ENCODE results near the gene FGD3. TPM values are rescaled to one million over a fixed set of nuclear protein-coding genes. Genes with fewer than 3 reads are reported as not detected.

The FGD3 gene
- total RNA-seq, 6 donors from 2014 or later, result 14.0 to 45.1 (median 22.3) TPM

DNA sequence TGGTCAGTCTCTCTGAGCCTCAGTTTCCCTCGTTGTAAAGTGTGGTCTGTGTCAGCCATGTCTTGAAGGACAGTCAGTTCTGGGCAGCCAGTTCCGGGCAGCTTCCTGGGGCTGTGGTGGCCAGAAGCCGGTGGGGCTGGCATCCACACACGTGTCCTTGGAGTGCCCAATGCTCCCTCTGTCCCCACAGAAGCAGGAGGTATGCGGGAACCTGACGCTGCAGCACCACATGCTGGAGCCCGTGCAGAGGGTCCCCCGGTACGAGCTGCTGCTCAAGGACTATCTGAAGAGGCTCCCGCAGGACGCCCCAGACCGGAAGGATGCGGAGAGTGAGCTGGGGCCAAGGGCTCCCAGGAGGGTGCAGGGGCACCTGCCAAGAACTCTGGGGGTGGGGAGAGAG lies 62.7 kb downstream of the FGD3 start:
- ATAC-seq (ENCODE audit: low FRiP score in 2 of 2), result no peak
- H3K4me3 ChIP-seq, result no peak overlapping the region
- H3K27ac ChIP-seq, result no peak overlapping the region
- H3K27me3 ChIP-seq, result no peaks in the 10 kb centered on the region
- no peak for DNase-seq
- no peak for TF ChIP-seq POLR2A (IDR thresholded peaks at IDR 0.05)
- no peak for TF ChIP-seq POLR2AphosphoS5 (IDR thresholded peaks at IDR 0.05)
- TF ChIP-seq, protein P1, sequence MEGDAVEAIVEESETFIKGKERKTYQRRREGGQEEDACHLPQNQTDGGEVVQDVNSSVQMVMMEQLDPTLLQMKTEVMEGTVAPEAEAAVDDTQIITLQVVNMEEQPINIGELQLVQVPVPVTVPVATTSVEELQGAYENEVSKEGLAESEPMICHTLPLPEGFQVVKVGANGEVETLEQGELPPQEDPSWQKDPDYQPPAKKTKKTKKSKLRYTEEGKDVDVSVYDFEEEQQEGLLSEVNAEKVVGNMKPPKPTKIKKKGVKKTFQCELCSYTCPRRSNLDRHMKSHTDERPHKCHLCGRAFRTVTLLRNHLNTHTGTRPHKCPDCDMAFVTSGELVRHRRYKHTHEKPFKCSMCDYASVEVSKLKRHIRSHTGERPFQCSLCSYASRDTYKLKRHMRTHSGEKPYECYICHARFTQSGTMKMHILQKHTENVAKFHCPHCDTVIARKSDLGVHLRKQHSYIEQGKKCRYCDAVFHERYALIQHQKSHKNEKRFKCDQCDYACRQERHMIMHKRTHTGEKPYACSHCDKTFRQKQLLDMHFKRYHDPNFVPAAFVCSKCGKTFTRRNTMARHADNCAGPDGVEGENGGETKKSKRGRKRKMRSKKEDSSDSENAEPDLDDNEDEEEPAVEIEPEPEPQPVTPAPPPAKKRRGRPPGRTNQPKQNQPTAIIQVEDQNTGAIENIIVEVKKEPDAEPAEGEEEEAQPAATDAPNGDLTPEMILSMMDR (IDR thresholded peaks at IDR 0.05), result no peak
- no peak for TF ChIP-seq EP300 (IDR thresholded peaks at IDR 0.05)
- H3K9me3 ChIP-seq, result no peaks in the 10 kb centered on the region
- whole genome bisulfite sequencing, 2 donors, result 86 to 93% methylated on average over 6 to 13 of the region's 13 CpGs
- peaks cover 0 to 60% (median 29%) of the 10 kb centered on the region in 4 donors for H3K36me3 ChIP-seq
- peaks cover 0 to 4% (median 2%) of the 10 kb centered on the region in 4 donors for H3K4me1 ChIP-seq

DNA sequence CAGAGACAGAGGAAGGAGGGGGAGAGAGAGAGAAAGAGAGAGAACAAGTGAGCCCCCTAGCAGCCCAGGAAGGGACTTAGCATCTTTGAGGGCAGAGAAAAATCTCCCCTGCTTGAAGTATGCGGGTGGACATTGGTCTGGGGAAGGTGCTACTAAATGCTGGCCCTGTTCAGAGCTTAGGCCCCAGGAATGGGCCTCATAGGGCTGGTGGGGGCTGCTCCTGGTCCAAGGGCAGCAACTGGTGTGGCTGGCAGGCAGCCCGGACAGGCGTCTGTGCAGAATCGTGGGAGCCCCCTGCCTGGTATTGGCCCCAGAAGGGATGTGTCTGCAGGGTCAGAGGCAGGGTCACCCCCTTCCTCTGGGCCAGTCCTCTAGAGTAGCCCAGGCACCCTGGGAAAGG lies 63.4 kb downstream of the FGD3 start:
- TF ChIP-seq POLR2A (IDR thresholded peaks at IDR 0.05) (no peak), POLR2AphosphoS5 (IDR thresholded peaks at IDR 0.05) (no peak), EP300 (IDR thresholded peaks at IDR 0.05) (no peak)
- TF ChIP-seq, protein P1 (IDR thresholded peaks at IDR 0.05), result no peak
- DNase-seq, result no peak
- H3K36me3 ChIP-seq, result peaks cover 0 to 58% (median 31%) of the 10 kb centered on the region in 4 donors

DNA sequence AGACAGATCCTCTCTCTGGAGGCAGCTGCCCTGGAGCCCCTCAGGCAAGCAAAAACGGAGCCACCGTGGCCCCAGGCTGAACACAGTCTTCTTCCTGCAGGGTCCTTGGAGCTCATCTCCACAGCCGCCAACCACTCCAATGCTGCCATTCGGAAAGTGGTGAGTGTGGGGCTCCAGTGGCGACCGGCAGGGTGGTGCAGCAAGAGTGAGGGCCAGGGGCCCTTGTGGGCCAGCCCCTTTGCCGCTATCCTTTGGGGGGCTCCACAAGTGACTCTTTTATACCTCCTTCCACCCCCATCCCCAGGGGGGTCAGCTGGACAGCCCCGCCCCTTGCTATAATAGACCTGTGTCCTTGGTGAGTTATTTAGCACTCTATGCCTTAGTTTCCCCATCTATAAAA lies 63.8 kb downstream of the FGD3 start:
- Histone ChIP-seq H3K4me3 (no peak overlapping the region), H3K4me1 (peaks cover 0 to 4% (median 2%) of the 10 kb centered on the region in 4 donors), H3K27ac (no peak overlapping the region), H3K27me3 (no peaks in the 10 kb centered on the region), H3K9me3 (no peaks in the 10 kb centered on the region), H3K36me3 (peaks cover 0 to 56% (median 31%) of the 10 kb centered on the region in 4 donors)
- DNase-seq (no peak), ATAC-seq (ENCODE audit: low FRiP score in 2 of 2) (peak in 1 of 2 donors; percentile 8)
- WGBS, 2 donors, result 89 to 100% methylated on average over 1 to 7 of the region's 8 CpGs
- TF ChIP-seq POLR2AphosphoS5 (IDR thresholded peaks at IDR 0.05), result no peak
- TF ChIP-seq EP300 (IDR thresholded peaks at IDR 0.05), result no peak
- TF ChIP-seq POLR2A (IDR thresholded peaks at IDR 0.05), result no peak
- TF ChIP-seq, protein P1 (IDR thresholded peaks at IDR 0.05), result no peak

More for the DNA sequence above, 63.4 kb downstream of the FGD3 start:
- H3K27ac ChIP-seq, result no peak overlapping the region
- WGBS, 2 donors, result 79 to 84% methylated on average over 1 to 4 of the region's 4 CpGs
- H3K9me3 ChIP-seq, result no peaks in the 10 kb centered on the region
- peaks cover 0 to 4% (median 2%) of the 10 kb centered on the region in 4 donors for H3K4me1 ChIP-seq
- peak in 1 of 2 donors; percentile 7 for ATAC-seq (ENCODE audit: low FRiP score in 2 of 2)
- no peak overlapping the region for H3K4me3 ChIP-seq
- no peaks in the 10 kb centered on the region for H3K27me3 ChIP-seq

DNA sequence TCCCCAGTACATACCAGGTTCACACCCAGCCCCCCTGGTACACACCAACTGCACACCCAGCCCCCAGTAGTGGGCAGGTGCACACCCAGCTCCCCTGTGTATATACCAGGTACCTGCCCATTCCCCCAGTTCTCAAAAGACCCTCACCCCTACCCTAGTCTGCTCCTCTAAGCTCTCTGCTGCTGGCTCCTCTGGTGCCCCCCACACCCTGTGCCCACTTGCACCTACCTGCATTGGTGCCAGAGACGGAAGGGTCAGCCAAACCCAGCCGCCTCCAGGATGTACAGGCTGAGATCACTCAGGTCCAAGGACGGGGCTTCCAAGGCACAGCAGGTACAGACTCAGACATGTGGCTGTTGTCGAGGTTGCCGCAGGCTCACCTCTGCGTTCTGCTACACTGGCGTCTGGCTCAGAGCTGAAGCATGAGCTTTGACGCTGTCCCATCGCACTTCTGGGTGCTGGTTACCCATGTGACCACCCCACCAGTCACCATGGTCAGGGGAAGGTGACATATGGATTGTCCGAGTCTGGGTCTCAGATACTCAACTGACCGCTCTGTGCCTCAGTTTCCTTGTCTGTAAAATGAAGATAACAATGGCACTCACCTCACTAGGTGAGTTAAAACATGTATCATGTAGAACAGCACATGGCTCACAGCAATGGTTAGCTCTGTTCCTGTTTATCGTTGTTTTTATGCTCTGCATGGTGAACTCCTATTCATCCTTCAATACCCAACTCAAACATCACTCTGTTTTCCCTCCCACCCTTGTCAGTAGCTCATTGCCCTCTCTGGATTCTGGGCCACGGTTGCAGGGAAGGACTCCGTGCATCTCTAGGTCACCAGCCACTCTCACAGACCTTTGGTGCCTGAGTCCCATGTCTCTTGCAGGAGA lies 65.9 kb downstream of the FGD3 start:
- Histone ChIP-seq H3K27ac (no peak overlapping the region), H3K27me3 (no peaks in the 10 kb centered on the region), H3K9me3 (no peaks in the 10 kb centered on the region), H3K4me3 (no peak overlapping the region), H3K36me3 (peaks cover 0 to 42% (median 28%) of the 10 kb centered on the region in 4 donors), H3K4me1 (peaks cover 0 to 4% (median 1%) of the 10 kb centered on the region in 4 donors)
- DNase-seq (peak in 1 of 2 donors; percentile 17), ATAC-seq (ENCODE audit: low FRiP score in 2 of 2) (no peak)
- WGBS, 2 donors, result 93 to 95% methylated on average over 8 to 14 of the region's 14 CpGs
- TF ChIP-seq POLR2AphosphoS5 (IDR thresholded peaks at IDR 0.05) (no peak), POLR2A (IDR thresholded peaks at IDR 0.05) (no peak), EP300 (IDR thresholded peaks at IDR 0.05) (no peak)
- TF ChIP-seq, protein P1 (IDR thresholded peaks at IDR 0.05), result no peak

Data from upper lobe of left lung (tissue), 6 donors.